HCT116 (cell line): ENCODE data around the gene ALK. TPM values are rescaled to one million over a fixed set of nuclear protein-coding genes. Genes with fewer than 3 reads are reported as not detected.

Experiments
- ATAC-seq: fragments of 200-7000 bp; cut with Tn5 transposase; 2 replicates; pipeline ENCODE4 v1.9.1; 2020; ENCODE audit warnings: mild to moderate bottlenecking, moderate library complexity
- BruUV-seq: library from RNA; stranded (reverse); fragments of 400-500 nt; replicated peaks from 2 replicates; lab custom pipeline; 2021; lab: Mats Ljungman, UMichigan
- CTCF ChIA-PET: fragments of 300-600 bp; sonication (Branson Sonifier 250); formaldehyde crosslinking; loops from one replicate; lab custom pipeline; 2021; ENCODE audit warnings: antibody characterized with exemption; lab: Charles Lee
- POLR2A ChIA-PET: fragments of 300-600, 350-600 bp; sonication (Branson Sonifier 250); formaldehyde crosslinking; loops from one replicate; lab custom pipeline; 2021; ENCODE audit warnings: antibody characterized with exemption; lab: Charles Lee
- RAD21 ChIA-PET, 2 experiments: fragments of 300-600 bp; sonication (Branson Sonifier 250); formaldehyde crosslinking; loops; one replicate each; lab custom pipeline; 2023; ENCODE audit warnings: low total read pairs in 2 of 2; ENCODE audit not compliant: uncharacterized antibody in 2 of 2, unreplicated experiment in 2 of 2, low non-redundant PET in 1 of 2; lab: Charles Lee
- DNase-seq: peaks from one replicate; pipeline ENCODE4 v3.0.0-alpha.2; 2010; ENCODE audit warnings: low read depth, low spot score
- H2AFZ ChIP-seq: fragments of 200-600 bp; shearing (Covaris generic), sonication (generic); 2 replicates; pipeline ENCODE4 v1.6.1; 2017; ENCODE audit warnings: low read depth, mixed run types, mixed read lengths, antibody characterized with exemption, low read length; ENCODE audit not compliant: poor library complexity, severe bottlenecking
- H3K27ac ChIP-seq: 2 replicates; pipeline ENCODE4 v1.5.1; 2012; ENCODE audit warnings: low read depth, low read length
- H3K27me3 ChIP-seq: fragments of 200-600 bp; sonication (generic); 2 replicates; pipeline ENCODE4 v1.6.1; 2016; ENCODE audit warnings: mixed run types, low read length, mixed read lengths; ENCODE audit not compliant: insufficient read depth
- H3K36me3 ChIP-seq, 2 experiments: fragments of 200-500 bp in 1 of 2; fragments of 200-600 bp in 1 of 2; sonication (Bioruptor generic) in 1 of 2; sonication (generic) in 1 of 2; 2 replicates each; pipeline versions ENCODE4 v1.5.1 to v1.6.1; 2014 to 2016; ENCODE audit warnings: low read length in 2 of 2, inconsistent platforms in 1 of 2, mixed read lengths in 1 of 2, mixed run types in 1 of 2; ENCODE audit not compliant: insufficient read depth in 2 of 2, control insufficient read depth in 1 of 2
- H3K4me1 ChIP-seq, 2 experiments: fragments of 200-600 bp in 1 of 2; sonication (generic) in 1 of 2; 2 replicates each; pipeline versions ENCODE4 v1.5.1 to v1.6.1; 2012 to 2017; ENCODE audit warnings: low read length in 2 of 2, inconsistent platforms in 1 of 2, mild to moderate bottlenecking in 1 of 2, mixed read lengths in 1 of 2, mixed run types in 1 of 2, moderate library complexity in 1 of 2; ENCODE audit not compliant: insufficient read depth in 2 of 2, control insufficient read depth in 1 of 2
- H3K4me2 ChIP-seq: fragments of 200-600 bp; sonication (generic); 2 replicates; pipeline ENCODE4 v1.6.1; 2017; ENCODE audit warnings: mixed run types, low read length, mixed read lengths
- H3K4me3 ChIP-seq, 2 experiments: fragments of 200-600 bp in 1 of 2; sonication (generic) in 1 of 2; replicated peaks in 1 of 2; 2 replicates each; pipeline ENCODE4 v1.5.1; 2011 to 2016; ENCODE audit warnings: low read length in 2 of 2, control low read depth in 1 of 2, low read depth in 1 of 2, mild to moderate bottlenecking in 1 of 2, mixed read lengths in 1 of 2, mixed run types in 1 of 2
- H3K79me2 ChIP-seq: fragments of 200-600 bp; sonication (generic); 2 replicates; pipeline ENCODE4 v1.6.1; 2017; ENCODE audit warnings: mild to moderate bottlenecking, mixed run types, low read length, moderate library complexity, mixed read lengths; ENCODE audit not compliant: insufficient read depth
- H3K9ac ChIP-seq: fragments of 200-600 bp; sonication (generic); 2 replicates; pipeline ENCODE4 v1.6.1; 2016; ENCODE audit warnings: low read length, mixed read lengths
- H3K9me2 ChIP-seq: fragments of 200-600 bp; sonication (generic), shearing (Covaris generic); 2 replicates; pipeline ENCODE4 v1.6.1; 2017; ENCODE audit warnings: mixed run types, mild to moderate bottlenecking, moderate library complexity; ENCODE audit not compliant: insufficient read depth
- H3K9me3 ChIP-seq, 2 experiments: fragments of 200-500 bp in 1 of 2; fragments of 200-600 bp in 1 of 2; sonication (Bioruptor generic) in 1 of 2; sonication (generic) in 1 of 2; 2 replicates each; pipeline ENCODE4 v1.6.1; 2014 to 2017; ENCODE audit warnings: low read length in 2 of 2, mixed read lengths in 2 of 2, inconsistent platforms in 1 of 2, low read depth in 1 of 2, mild to moderate bottlenecking in 1 of 2, mixed run types in 1 of 2, moderate library complexity in 1 of 2; ENCODE audit not compliant: control insufficient read depth in 1 of 2, insufficient read depth in 1 of 2
- H4K20me1 ChIP-seq: fragments of 200-600 bp; sonication (generic), shearing (Covaris generic); 2 replicates; pipeline ENCODE4 v1.6.1; 2017; ENCODE audit warnings: mixed run types, mild to moderate bottlenecking, moderate library complexity; ENCODE audit not compliant: insufficient read depth
- CBX3 ChIP-seq: IDR thresholded peaks from 2 replicates; pipeline ENCODE4 v1.6.1; 2012; ENCODE audit warnings: low read depth
- CEBPB ChIP-seq: IDR thresholded peaks from 2 replicates; pipeline ENCODE4 v1.6.1; 2012; ENCODE audit warnings: low read depth
- EGR1 ChIP-seq: IDR thresholded peaks from 2 replicates; pipeline ENCODE4 v1.6.1; 2012; ENCODE audit warnings: low read depth
- ELF1 ChIP-seq: IDR thresholded peaks from 2 replicates; pipeline ENCODE4 v1.6.1; 2012; ENCODE audit warnings: low read depth, borderline replicate concordance
- EZH2 ChIP-seq: fragments of 200-600 bp; sonication (generic); IDR thresholded peaks from 2 replicates; pipeline ENCODE4 v1.6.1; 2017; ENCODE audit warnings: antibody characterized with exemption, mixed run types
- EZH2phosphoT487 ChIP-seq: fragments of 200-600 bp; IDR thresholded peaks from 2 replicates; pipeline ENCODE4 v1.6.1; 2018; ENCODE audit warnings: antibody characterized with exemption, borderline replicate concordance
- FOSL1 ChIP-seq: IDR thresholded peaks from 2 replicates; pipeline ENCODE4 v1.6.1; 2012; ENCODE audit warnings: low read depth
- MAX ChIP-seq: IDR thresholded peaks from 2 replicates; pipeline ENCODE4 v1.6.1; 2012
- POLR2A ChIP-seq: IDR thresholded peaks from 2 replicates; pipeline ENCODE4 v1.7.0; 2011; ENCODE audit warnings: borderline replicate concordance; ENCODE audit not compliant: insufficient read depth, insufficient read length; ENCODE audit errors: extremely low read depth
- POLR2AphosphoS5 ChIP-seq: IDR thresholded peaks from 2 replicates; pipeline ENCODE4 v1.6.1; 2011; ENCODE audit warnings: mild to moderate bottlenecking, low read depth, low read length, moderate library complexity
- SP1 ChIP-seq: IDR thresholded peaks from 2 replicates; pipeline ENCODE4 v1.6.1; 2012; ENCODE audit warnings: low read depth
- YY1 ChIP-seq: IDR thresholded peaks from 2 replicates; pipeline ENCODE4 v1.6.1; 2011; ENCODE audit warnings: low read length, low read depth, moderate library complexity, mild to moderate bottlenecking; ENCODE audit not compliant: insufficient replicate concordance; ENCODE audit errors: extremely low read depth
- ZBTB33 ChIP-seq: IDR thresholded peaks from 2 replicates; pipeline ENCODE4 v1.6.1; 2011; ENCODE audit warnings: mild to moderate bottlenecking, low read length, moderate library complexity; ENCODE audit not compliant: insufficient replicate concordance; ENCODE audit errors: extremely low read depth
- ZFX ChIP-seq: fragments of 450-650 bp; IDR thresholded peaks from 2 replicates; pipeline ENCODE4 v1.6.1; 2017
- ZNF274 ChIP-seq: fragments of 200-500 bp; sonication (Bioruptor generic); IDR thresholded peaks from 2 replicates; pipeline ENCODE4 v1.6.1; 2014; ENCODE audit warnings: mild to moderate bottlenecking, low read depth, low read length, inconsistent platforms
- intact Hi-C: fragments of 100-400 bp; cut with micrococcal nuclease; formaldehyde crosslinking; loops from 2 replicates; pipeline ENCODE4 v1.10.0; 2022
- total RNA-seq: library from RNA; stranded (reverse); gene quantifications from one replicate; pipeline ENCODE4 v1.2.1, GENCODE V29; 2021; ENCODE audit not compliant: unreplicated experiment

Gene ALK
- total RNA-seq, 1 experiment from 2014 or later, result not detected

GRCh38 chr2:29700560-29700959, 220.8 kb downstream of the ALK start:
- H3K27ac ChIP-seq, result no peak overlapping the region
- no peaks in the 10 kb centered on the region for H3K4me1 ChIP-seq
- ChIA-PET POLR2A (no interaction called here), CTCF (no interaction called here), RAD21 (no interaction called here)
- H3K27me3 ChIP-seq, result peaks cover 32% of the 10 kb centered on the region
- ATAC-seq (no peak), DNase-seq (no peak)
- H3K36me3 ChIP-seq, result no peaks in the 10 kb centered on the region
- no peaks in the 10 kb centered on the region for H3K9me2 ChIP-seq
- no peak overlapping the region for H3K4me3 ChIP-seq
- no peak overlapping the region for H2AFZ ChIP-seq
- H4K20me1 ChIP-seq, result no peaks in the 10 kb centered on the region
- TF ChIP-seq CEBPB (no peak), ZNF274 (no peak), ZFX (no peak), SP1 (no peak), ELF1 (no peak), EZH2 (no peak), FOSL1 (no peak), YY1 (no peak), MAX (no peak), CBX3 (no peak), EGR1 (no peak), EZH2phosphoT487 (no peak), POLR2A (no peak), POLR2AphosphoS5 (no peak), ZBTB33 (no peak)
- no peaks in the 10 kb centered on the region for H3K79me2 ChIP-seq
- intact Hi-C loops, result no loop called here
- BruUV-seq, result no TSS peak
- no peak overlapping the region for H3K4me2 ChIP-seq
- H3K9me3 ChIP-seq, result no peaks in the 10 kb centered on the region
- no peak overlapping the region for H3K9ac ChIP-seq
